Measurements from ENCODE around the gene CXCL16.

The CXCL16 gene

DNA sequence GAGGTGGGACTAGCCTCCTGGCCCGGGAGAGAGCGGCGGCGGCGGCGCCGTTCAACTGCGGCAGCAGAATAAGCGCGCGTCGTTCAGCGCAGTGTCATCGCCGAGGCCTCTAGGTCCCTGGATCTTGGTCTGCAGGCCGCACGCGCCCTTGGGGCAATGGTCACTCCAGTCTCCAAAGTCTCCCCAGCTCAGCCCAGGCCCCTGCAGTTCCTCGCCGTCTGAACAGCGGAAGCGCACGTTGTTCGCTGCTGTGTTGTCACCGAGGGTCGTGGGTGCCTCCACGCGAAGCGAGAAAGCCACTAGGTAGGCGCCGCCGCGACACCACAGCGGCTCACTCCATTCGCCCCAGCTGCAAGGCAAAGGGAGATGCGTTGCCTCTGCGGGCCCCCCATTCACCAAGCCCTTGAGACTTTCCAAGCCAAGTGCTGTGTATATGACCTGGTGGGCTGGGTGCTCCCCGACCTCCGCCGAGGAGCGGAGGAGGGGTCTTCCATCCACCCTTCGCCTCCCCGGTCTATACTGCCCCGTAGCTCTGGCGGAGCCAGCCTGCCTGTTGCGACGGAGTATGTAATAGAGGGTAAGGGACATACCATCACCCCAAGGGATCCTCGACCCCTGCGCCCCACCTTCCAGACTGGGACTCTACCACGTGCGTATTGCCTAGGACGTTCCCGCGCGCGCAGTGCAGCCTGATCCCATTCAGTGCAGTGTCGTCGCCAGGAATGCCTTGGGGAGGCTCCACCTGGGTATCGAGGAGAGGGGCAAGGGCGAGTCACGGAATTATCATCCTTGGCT lies 45.8 kb upstream of the CXCL16 start:
- H3K4me2 ChIP-seq (ENCODE audit: low read length): no peak overlapping the region
- H2AFZ ChIP-seq (ENCODE audit: low read length): no peak overlapping the region
- H3K9me2 ChIP-seq (ENCODE audit: low read depth, low read length): no peaks in the 10 kb centered on the region
- H3K27me3 ChIP-seq (ENCODE audit: insufficient read depth, low read length): peaks cover 14% of the 10 kb centered on the region; the same call in 1 of the 2 replicates
- H3K4me3 ChIP-seq (ENCODE audit: low read depth, low read length, poor library complexity, severe bottlenecking): no peak overlapping the region
- H3K4me1 ChIP-seq (ENCODE audit: insufficient read depth, low read length, severe bottlenecking): peaks cover 13% of the 10 kb centered on the region
- no peaks in the 10 kb centered on the region for H4K20me1 ChIP-seq (ENCODE audit: insufficient read depth, low read length)
- H3F3A ChIP-seq (ENCODE audit: insufficient read depth, low read length): no peaks in the 10 kb centered on the region
- no peak overlapping the region for H3K27ac ChIP-seq (ENCODE audit: low read depth, low read length, poor library complexity, severe bottlenecking)
- no peaks in the 10 kb centered on the region for H3K36me3 ChIP-seq (ENCODE audit: insufficient read depth, low read length)
- H3K9me3 ChIP-seq (ENCODE audit: low read length): no peaks in the 10 kb centered on the region
- no peak for TF ChIP-seq EZH2 (IDR thresholded peaks at IDR 0.05; ENCODE audit: borderline replicate concordance, low read length)
- TF ChIP-seq, protein P1, sequence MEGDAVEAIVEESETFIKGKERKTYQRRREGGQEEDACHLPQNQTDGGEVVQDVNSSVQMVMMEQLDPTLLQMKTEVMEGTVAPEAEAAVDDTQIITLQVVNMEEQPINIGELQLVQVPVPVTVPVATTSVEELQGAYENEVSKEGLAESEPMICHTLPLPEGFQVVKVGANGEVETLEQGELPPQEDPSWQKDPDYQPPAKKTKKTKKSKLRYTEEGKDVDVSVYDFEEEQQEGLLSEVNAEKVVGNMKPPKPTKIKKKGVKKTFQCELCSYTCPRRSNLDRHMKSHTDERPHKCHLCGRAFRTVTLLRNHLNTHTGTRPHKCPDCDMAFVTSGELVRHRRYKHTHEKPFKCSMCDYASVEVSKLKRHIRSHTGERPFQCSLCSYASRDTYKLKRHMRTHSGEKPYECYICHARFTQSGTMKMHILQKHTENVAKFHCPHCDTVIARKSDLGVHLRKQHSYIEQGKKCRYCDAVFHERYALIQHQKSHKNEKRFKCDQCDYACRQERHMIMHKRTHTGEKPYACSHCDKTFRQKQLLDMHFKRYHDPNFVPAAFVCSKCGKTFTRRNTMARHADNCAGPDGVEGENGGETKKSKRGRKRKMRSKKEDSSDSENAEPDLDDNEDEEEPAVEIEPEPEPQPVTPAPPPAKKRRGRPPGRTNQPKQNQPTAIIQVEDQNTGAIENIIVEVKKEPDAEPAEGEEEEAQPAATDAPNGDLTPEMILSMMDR (IDR thresholded peaks at IDR 0.05; ENCODE audit: low read length): no peak
- H3K79me2 ChIP-seq (ENCODE audit: insufficient read depth, low read length): no peaks in the 10 kb centered on the region
- H3K9ac ChIP-seq (ENCODE audit: low read length): no peak overlapping the region

DNA sequence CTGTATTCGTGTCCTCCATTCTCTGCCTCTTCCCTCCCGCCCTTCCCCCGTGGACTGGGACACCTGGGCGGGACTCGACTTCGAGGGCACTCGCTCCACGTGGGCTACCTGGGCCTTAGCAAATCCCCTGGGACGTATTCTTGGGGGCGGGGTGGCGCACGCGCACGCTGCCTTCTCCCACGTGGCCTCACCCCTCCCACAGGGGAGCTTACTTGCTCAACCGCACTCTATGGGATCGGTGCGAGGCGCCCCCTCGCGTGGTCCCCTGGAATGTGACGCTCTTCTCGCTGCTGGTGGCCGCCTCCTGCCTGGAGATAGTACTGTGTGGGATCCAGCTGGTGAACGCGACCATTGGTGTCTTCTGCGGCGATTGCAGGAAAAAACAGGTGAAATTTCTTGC lies 42.9 kb upstream of the CXCL16 start:
- Histone ChIP-seq H3K4me2 (ENCODE audit: low read length) (no peak overlapping the region), H3K9ac (ENCODE audit: low read length) (no peak overlapping the region), H4K20me1 (ENCODE audit: insufficient read depth, low read length) (no peaks in the 10 kb centered on the region), H3K36me3 (ENCODE audit: insufficient read depth, low read length) (no peaks in the 10 kb centered on the region), H3K27ac (ENCODE audit: low read depth, low read length, poor library complexity, severe bottlenecking) (no peak overlapping the region), H3K4me3 (ENCODE audit: low read depth, low read length, poor library complexity, severe bottlenecking) (no peak overlapping the region), H3K27me3 (ENCODE audit: insufficient read depth, low read length) (0 out of 2 replicates have a peak, but pooled peaks cover 11% of the 10 kb centered on the region), H3K9me2 (ENCODE audit: low read depth, low read length) (no peaks in the 10 kb centered on the region), H3K79me2 (ENCODE audit: insufficient read depth, low read length) (no peaks in the 10 kb centered on the region), H3K9me3 (ENCODE audit: low read length) (no peaks in the 10 kb centered on the region), H3K4me1 (ENCODE audit: insufficient read depth, low read length, severe bottlenecking) (no peaks in the 10 kb centered on the region), H2AFZ (ENCODE audit: low read length) (no peak overlapping the region), H3F3A (ENCODE audit: insufficient read depth, low read length) (no peaks in the 10 kb centered on the region)
- TF ChIP-seq, protein P1 (IDR thresholded peaks at IDR 0.05; ENCODE audit: low read length): no peak
- no peak for TF ChIP-seq EZH2 (IDR thresholded peaks at IDR 0.05; ENCODE audit: borderline replicate concordance, low read length)

DNA sequence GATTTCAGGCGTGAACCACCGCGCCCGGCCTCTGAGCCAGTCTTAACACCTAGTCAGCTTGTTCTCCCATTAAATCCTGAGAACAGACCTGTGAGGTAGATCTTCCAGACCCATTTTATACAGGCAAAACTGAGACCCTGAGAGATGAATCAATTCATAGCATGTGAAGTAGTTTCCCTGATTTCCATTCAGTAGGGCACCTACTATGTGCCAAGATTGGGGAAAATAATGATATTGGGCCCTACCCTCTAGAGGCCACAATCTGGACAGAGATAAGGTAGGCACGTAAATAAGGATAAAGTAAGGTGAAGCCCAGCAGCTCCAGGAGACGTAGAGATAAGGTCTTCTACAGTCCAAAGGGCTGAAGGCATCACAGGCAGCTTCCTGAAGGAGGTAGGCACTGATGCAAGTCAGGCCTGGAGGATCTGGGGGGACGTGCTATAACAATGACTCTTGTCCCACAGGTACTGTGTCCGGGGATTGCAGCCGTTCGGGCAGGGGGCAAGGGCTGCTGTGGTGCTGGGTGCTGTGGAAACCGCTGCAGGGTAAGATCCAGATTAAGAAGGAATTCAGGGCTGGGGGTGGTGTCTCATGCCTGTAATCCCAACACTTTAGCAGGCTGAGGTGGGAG lies 40.7 kb upstream of the CXCL16 start:
- Histone ChIP-seq H2AFZ (ENCODE audit: low read length) (no peak overlapping the region), H3K9ac (ENCODE audit: low read length) (no peak overlapping the region), H3K4me2 (ENCODE audit: low read length) (no peak overlapping the region), H3K36me3 (ENCODE audit: insufficient read depth, low read length) (no peaks in the 10 kb centered on the region), H4K20me1 (ENCODE audit: insufficient read depth, low read length) (no peaks in the 10 kb centered on the region), H3K27ac (ENCODE audit: low read depth, low read length, poor library complexity, severe bottlenecking) (no peak overlapping the region), H3K4me3 (ENCODE audit: low read depth, low read length, poor library complexity, severe bottlenecking) (no peak overlapping the region), H3K9me3 (ENCODE audit: low read length) (no peaks in the 10 kb centered on the region), H3K27me3 (ENCODE audit: insufficient read depth, low read length) (peaks cover 19% of the 10 kb centered on the region; the same call in 1 of the 2 replicates), H3K9me2 (ENCODE audit: low read depth, low read length) (no peaks in the 10 kb centered on the region), H3K79me2 (ENCODE audit: insufficient read depth, low read length) (no peaks in the 10 kb centered on the region), H3F3A (ENCODE audit: insufficient read depth, low read length) (no peaks in the 10 kb centered on the region), H3K4me1 (ENCODE audit: insufficient read depth, low read length, severe bottlenecking) (no peaks in the 10 kb centered on the region)
- TF ChIP-seq, protein P1 (IDR thresholded peaks at IDR 0.05; ENCODE audit: low read length): no peak
- no peak for TF ChIP-seq EZH2 (IDR thresholded peaks at IDR 0.05; ENCODE audit: borderline replicate concordance, low read length)

All from OCI-LY1 (cell line).